WTC11 (cell line): Measurements from ENCODE around the gene ORC3. TPM values are rescaled to one million over a fixed set of nuclear protein-coding genes. Genes with fewer than 3 reads are reported as not detected.

ENCODE experiments used
- ATAC-seq: fragments of 200-7000 bp; cut with Tn5 transposase; 2 replicates; pipeline ENCODE4 v1.10.0; 2021; ENCODE audit warnings: mild to moderate bottlenecking, moderate library complexity
- CTCF ChIA-PET: fragments of 300-600 bp; sonication (Branson Sonifier 250); formaldehyde crosslinking; loops from one replicate; lab custom pipeline; 2021; ENCODE audit warnings: antibody characterized with exemption; lab: Charles Lee
- POLR2A ChIA-PET: fragments of 350-600 bp; sonication (Branson Sonifier 250); formaldehyde crosslinking; loops from one replicate; lab custom pipeline; 2021; ENCODE audit warnings: antibody characterized with exemption; lab: Charles Lee
- DNase-seq: peaks from one replicate; pipeline ENCODE4 v3.0.0; 2021; ENCODE audit warnings: low spot score
- H3K27ac Mint-ChIP-seq: 2 replicates; pipeline ENCODE4 v1.8.0; 2021; ENCODE audit warnings: mixed read lengths
- H3K27me3 Mint-ChIP-seq: 2 replicates; pipeline ENCODE4 v1.8.0; 2021; ENCODE audit warnings: low read depth, mild to moderate bottlenecking, moderate library complexity, mixed read lengths
- H3K36me3 Mint-ChIP-seq: 2 replicates; pipeline ENCODE4 v1.8.0; 2021; ENCODE audit warnings: mixed read lengths
- H3K4me1 Mint-ChIP-seq: 2 replicates; pipeline ENCODE4 v1.8.0; 2022; ENCODE audit warnings: mixed read lengths
- H3K4me3 Mint-ChIP-seq: 2 replicates; pipeline ENCODE4 v1.8.0; 2021; ENCODE audit warnings: mild to moderate bottlenecking, moderate library complexity, mixed read lengths
- H3K9me3 Mint-ChIP-seq: 2 replicates; pipeline ENCODE4 v1.8.0; 2021; ENCODE audit warnings: mixed read lengths
- ETV6 ChIP-seq: sonication (generic); formaldehyde crosslinking; IDR thresholded peaks from 2 replicates; pipeline ENCODE4 v1.8.1; 2022; ENCODE audit warnings: mild to moderate bottlenecking, missing genetic modification reagents
- FOXK1 ChIP-seq: sonication (generic); formaldehyde crosslinking; IDR thresholded peaks from 2 replicates; pipeline ENCODE4 v1.8.0; 2022; ENCODE audit warnings: mild to moderate bottlenecking, moderate library complexity, missing genetic modification reagents
- GABPB1 ChIP-seq: sonication (generic); formaldehyde crosslinking; IDR thresholded peaks from 2 replicates; pipeline ENCODE4 v1.8.1; 2023; ENCODE audit warnings: mild to moderate bottlenecking, missing genetic modification reagents
- KAT7 ChIP-seq: sonication (generic); formaldehyde crosslinking; IDR thresholded peaks from 2 replicates; pipeline ENCODE4 v1.8.1; 2023; ENCODE audit warnings: missing genetic modification reagents, mild to moderate bottlenecking, borderline replicate concordance
- MYBL2 ChIP-seq: sonication (generic); formaldehyde crosslinking; IDR thresholded peaks from 2 replicates; pipeline ENCODE4 v1.8.1; 2023; ENCODE audit warnings: mild to moderate bottlenecking, moderate library complexity, missing genetic modification reagents
- NFATC4 ChIP-seq: fragments of 250-450 bp; sonication (Bioruptor Pico); IDR thresholded peaks from 2 replicates; pipeline ENCODE4 v1.9.0; 2021; ENCODE audit warnings: mild to moderate bottlenecking
- RORB ChIP-seq: fragments of 250-450 bp; sonication (Bioruptor Pico); IDR thresholded peaks from 2 replicates; pipeline ENCODE4 v1.9.0; 2021; ENCODE audit warnings: mild to moderate bottlenecking
- SMAD4 ChIP-seq: sonication (generic); formaldehyde crosslinking; IDR thresholded peaks from 2 replicates; pipeline ENCODE4 v1.8.0; 2022; ENCODE audit warnings: mild to moderate bottlenecking, missing genetic modification reagents
- SP1 ChIP-seq: sonication (generic); formaldehyde crosslinking; conservative IDR thresholded peaks from 2 replicates; pipeline ENCODE4 v1.8.1; 2022; ENCODE audit warnings: missing genetic modification reagents
- TEAD1 ChIP-seq: sonication (generic); formaldehyde crosslinking; IDR thresholded peaks from 2 replicates; pipeline ENCODE4 v1.8.0; 2022; ENCODE audit warnings: mild to moderate bottlenecking, missing genetic modification reagents
- TEAD4 ChIP-seq: sonication (generic); formaldehyde crosslinking; IDR thresholded peaks from 2 replicates; pipeline ENCODE4 v1.8.0; 2022; ENCODE audit warnings: mild to moderate bottlenecking, missing genetic modification reagents
- TP53 ChIP-seq: sonication (generic); formaldehyde crosslinking; IDR thresholded peaks from 2 replicates; pipeline ENCODE4 v1.8.1; 2023; ENCODE audit warnings: mild to moderate bottlenecking, missing genetic modification reagents
- ZNF423 ChIP-seq: fragments of 250-450 bp; sonication (Bioruptor Pico); IDR thresholded peaks from 2 replicates; pipeline ENCODE4 v2.1.2; 2022; ENCODE audit warnings: mild to moderate bottlenecking, moderate library complexity
- total RNA-seq: library from RNA; stranded (reverse); gene quantifications from 3 replicates; pipeline ENCODE4 v1.2.3, GENCODE V29; 2021
- TF ChIP-seq, protein P1 (sequence below): sonication (generic); formaldehyde crosslinking; IDR thresholded peaks from 2 replicates; pipeline ENCODE4 v1.8.0; 2022; ENCODE audit warnings: mild to moderate bottlenecking, missing genetic modification reagents
- TF ChIP-seq, protein P2 (sequence below): sonication (generic); formaldehyde crosslinking; IDR thresholded peaks from 2 replicates; pipeline ENCODE4 v1.8.0; 2022; ENCODE audit warnings: mild to moderate bottlenecking, missing genetic modification reagents
- TF ChIP-seq, protein P3 (sequence below): sonication (generic); formaldehyde crosslinking; IDR thresholded peaks from 2 replicates; pipeline ENCODE4 v1.8.1; 2022; ENCODE audit warnings: mild to moderate bottlenecking, missing genetic modification reagents, moderate library complexity, borderline replicate concordance
- TF ChIP-seq, protein P4 (sequence below): fragments of 250-450 bp; sonication (Bioruptor Pico); IDR thresholded peaks from 2 replicates; pipeline ENCODE4 v1.9.0; 2021; ENCODE audit warnings: moderate library complexity, mild to moderate bottlenecking, inconsistent platforms, borderline replicate concordance
- TF ChIP-seq, protein P5 (sequence below): sonication (generic); formaldehyde crosslinking; IDR thresholded peaks from 2 replicates; pipeline ENCODE4 v1.8.1; 2022; ENCODE audit warnings: low read depth, mild to moderate bottlenecking, moderate library complexity, missing genetic modification reagents, borderline replicate concordance
- TF ChIP-seq, protein P6 (sequence below): sonication (generic); formaldehyde crosslinking; IDR thresholded peaks from 2 replicates; pipeline ENCODE4 v1.8.1; 2023; ENCODE audit warnings: mild to moderate bottlenecking, missing genetic modification reagents, borderline replicate concordance
- TF ChIP-seq, protein P7 (sequence below): sonication (generic); formaldehyde crosslinking; IDR thresholded peaks from 2 replicates; pipeline ENCODE4 v1.8.0; 2022; ENCODE audit warnings: mild to moderate bottlenecking, missing genetic modification reagents
- TF ChIP-seq, protein P8 (sequence below): sonication (generic); formaldehyde crosslinking; IDR thresholded peaks from 2 replicates; pipeline ENCODE4 v1.8.1; 2022; ENCODE audit warnings: missing genetic modification reagents, borderline replicate concordance

The ORC3 gene
- total RNA-seq, 1 experiment from 2014 or later: 50.7 TPM

DNA sequence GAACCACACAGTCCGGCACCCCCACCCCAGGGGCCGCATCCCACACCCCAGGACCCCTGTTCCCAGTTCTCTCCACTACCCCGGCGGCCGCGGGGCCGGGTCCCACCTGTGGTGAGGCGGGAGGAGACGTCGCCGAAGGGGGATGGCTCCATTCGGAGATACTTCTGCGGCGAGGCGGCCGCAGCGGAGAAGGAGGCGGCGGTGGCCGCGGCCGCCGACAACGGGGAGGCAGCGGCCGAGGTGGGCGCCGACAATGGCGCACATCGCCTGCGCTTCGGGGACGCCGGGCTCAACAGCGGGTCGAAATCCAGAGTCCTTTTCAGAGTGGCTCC is 111.4 kb downstream of the ORC3 start:
- Mint-ChIP-seq H3K4me1 (peaks cover 18% of the 10 kb centered on the region), H3K9me3 (no peaks in the 10 kb centered on the region), H3K27me3 (no peaks in the 10 kb centered on the region), H3K36me3 (peaks cover 24% of the 10 kb centered on the region), H3K4me3 (peak overlapping the region; percentile 98), H3K27ac (peak overlapping the region; percentile 95)
- TF ChIP-seq, protein P1, sequence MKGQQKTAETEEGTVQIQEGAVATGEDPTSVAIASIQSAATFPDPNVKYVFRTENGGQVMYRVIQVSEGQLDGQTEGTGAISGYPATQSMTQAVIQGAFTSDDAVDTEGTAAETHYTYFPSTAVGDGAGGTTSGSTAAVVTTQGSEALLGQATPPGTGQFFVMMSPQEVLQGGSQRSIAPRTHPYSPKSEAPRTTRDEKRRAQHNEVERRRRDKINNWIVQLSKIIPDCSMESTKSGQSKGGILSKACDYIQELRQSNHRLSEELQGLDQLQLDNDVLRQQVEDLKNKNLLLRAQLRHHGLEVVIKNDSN (CRISPR knock-in tag): no peak
- TF ChIP-seq ZNF423: 0 out of 2 replicates have a peak, but pooled peaks have one; percentile 5
- ChIA-PET CTCF (no interaction called here), POLR2A (interaction anchor here (1.4 kb wide), 1 partner anchor 16 kb away, joined by 3 read pairs; no protein-coding TSS in a partner anchor)
- DNase-seq: no peak
- no peak for ATAC-seq

DNA sequence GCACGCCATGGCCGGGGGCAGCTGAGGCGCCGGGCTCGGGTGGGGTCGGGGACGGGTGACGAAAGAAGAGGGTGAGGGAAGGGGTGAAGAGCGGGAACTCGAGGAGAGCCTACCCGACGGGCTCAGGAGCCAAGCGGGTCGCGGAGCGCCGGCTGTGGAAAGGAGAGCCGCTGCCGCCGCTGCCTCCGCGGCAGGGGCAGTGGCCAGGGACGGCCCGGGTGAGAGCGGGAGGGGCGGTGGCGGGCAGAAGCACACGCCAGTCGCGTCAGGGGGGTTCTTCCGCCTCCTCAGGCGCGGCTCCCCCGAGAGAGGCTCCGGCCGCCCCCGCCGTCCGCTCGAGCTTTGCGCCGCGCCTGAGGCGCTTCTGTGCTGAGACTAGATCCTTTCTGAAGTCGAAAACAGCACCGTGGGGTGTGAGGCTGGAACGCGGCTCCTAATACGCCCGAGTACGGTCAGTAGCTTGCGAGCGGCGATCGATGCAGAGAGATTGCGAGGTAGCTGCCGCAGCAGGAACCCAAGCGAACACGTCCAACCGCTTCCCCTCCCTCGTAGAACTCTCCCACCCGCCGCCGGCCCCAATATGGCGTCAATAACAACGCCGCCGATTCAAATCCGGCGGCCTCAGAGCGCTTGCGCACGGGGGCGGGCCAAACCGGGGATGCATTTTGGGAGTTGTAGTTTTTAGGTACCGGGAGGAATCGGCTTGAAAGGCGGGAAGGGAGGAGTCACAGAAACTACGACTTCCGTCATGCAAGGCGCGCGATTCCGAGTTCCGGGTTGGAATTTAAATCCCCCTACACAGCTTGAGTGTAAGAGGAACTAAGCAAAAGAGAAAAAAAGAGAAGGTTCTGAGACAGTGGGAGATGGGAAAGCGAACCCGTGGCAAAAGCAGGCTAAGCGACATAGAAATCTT is 112.0 kb downstream of the ORC3 start, which contains the start of gene AKIRIN2:
TSS of gene AKIRIN2 (minus strand) at position 558 of the 913 bp plus-strand sequence. CDS start at position 9, 549 bp downstream.
- DNase-seq (peak; percentile 96), ATAC-seq (peak; percentile 91)
- H3K36me3 Mint-ChIP-seq: peaks cover 24% of the 10 kb centered on the region
- H3K9me3 Mint-ChIP-seq: no peaks in the 10 kb centered on the region
- H3K4me1 Mint-ChIP-seq: peaks cover 16% of the 10 kb centered on the region
- POLR2A ChIA-PET: interaction anchor here (0.6 to 1.4 kb wide), 3 partner anchors 12 to 55 kb away, joined by 3 read pairs; no protein-coding TSS in a partner anchor
- peak within 1 kb of the TSS; percentile 99 for H3K27ac Mint-ChIP-seq
- H3K4me3 Mint-ChIP-seq: peak within 1 kb of the TSS; percentile 98
- CTCF ChIA-PET: no interaction called here
- no peaks in the 10 kb centered on the region for H3K27me3 Mint-ChIP-seq
- TF ChIP-seq KAT7: peak; percentile 49; the same call in 1 of the 2 replicates
- peak; percentile 80; the same call in 1 of the 2 replicates for TF ChIP-seq FOXK1 (CRISPR knock-in tag)
- peak; percentile 71; the same call in 1 of the 2 replicates for TF ChIP-seq RORB (CRISPR knock-in tag)
- 0 out of 2 replicates have a peak, but pooled peaks have one; percentile 14 for TF ChIP-seq TP53 (CRISPR knock-in tag)
- TF ChIP-seq, protein P2, sequence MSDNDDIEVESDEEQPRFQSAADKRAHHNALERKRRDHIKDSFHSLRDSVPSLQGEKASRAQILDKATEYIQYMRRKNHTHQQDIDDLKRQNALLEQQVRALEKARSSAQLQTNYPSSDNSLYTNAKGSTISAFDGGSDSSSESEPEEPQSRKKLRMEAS (CRISPR knock-in tag): peak; percentile 35
- TF ChIP-seq, protein P3, sequence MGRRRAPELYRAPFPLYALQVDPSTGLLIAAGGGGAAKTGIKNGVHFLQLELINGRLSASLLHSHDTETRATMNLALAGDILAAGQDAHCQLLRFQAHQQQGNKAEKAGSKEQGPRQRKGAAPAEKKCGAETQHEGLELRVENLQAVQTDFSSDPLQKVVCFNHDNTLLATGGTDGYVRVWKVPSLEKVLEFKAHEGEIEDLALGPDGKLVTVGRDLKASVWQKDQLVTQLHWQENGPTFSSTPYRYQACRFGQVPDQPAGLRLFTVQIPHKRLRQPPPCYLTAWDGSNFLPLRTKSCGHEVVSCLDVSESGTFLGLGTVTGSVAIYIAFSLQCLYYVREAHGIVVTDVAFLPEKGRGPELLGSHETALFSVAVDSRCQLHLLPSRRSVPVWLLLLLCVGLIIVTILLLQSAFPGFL (CRISPR knock-in tag): peak; percentile 74; the same call in 1 of the 2 replicates
- TF ChIP-seq TEAD4 (CRISPR knock-in tag): no peak
- TF ChIP-seq SP1 (CRISPR knock-in tag): peak; percentile 92
- TF ChIP-seq, protein P4, sequence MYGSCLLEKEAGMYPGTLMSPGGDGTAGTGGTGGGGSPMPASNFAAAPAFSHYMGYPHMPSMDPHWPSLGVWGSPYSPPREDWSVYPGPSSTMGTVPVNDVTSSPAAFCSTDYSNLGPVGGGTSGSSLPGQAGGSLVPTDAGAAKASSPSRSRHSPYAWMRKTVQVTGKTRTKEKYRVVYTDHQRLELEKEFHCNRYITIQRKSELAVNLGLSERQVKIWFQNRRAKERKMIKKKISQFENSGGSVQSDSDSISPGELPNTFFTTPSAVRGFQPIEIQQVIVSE (CRISPR knock-in tag): no peak; the same call in 1 of the 2 replicates
- peak; percentile 47; the same call in 1 of the 2 replicates for TF ChIP-seq TEAD1 (CRISPR knock-in tag)
- TF ChIP-seq, protein P5, sequence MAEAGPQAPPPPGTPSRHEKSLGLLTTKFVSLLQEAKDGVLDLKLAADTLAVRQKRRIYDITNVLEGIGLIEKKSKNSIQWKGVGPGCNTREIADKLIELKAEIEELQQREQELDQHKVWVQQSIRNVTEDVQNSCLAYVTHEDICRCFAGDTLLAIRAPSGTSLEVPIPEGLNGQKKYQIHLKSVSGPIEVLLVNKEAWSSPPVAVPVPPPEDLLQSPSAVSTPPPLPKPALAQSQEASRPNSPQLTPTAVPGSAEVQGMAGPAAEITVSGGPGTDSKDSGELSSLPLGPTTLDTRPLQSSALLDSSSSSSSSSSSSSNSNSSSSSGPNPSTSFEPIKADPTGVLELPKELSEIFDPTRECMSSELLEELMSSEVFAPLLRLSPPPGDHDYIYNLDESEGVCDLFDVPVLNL (CRISPR knock-in tag): no peak
- TF ChIP-seq NFATC4 (CRISPR knock-in tag): no peak
- TF ChIP-seq, protein P6, sequence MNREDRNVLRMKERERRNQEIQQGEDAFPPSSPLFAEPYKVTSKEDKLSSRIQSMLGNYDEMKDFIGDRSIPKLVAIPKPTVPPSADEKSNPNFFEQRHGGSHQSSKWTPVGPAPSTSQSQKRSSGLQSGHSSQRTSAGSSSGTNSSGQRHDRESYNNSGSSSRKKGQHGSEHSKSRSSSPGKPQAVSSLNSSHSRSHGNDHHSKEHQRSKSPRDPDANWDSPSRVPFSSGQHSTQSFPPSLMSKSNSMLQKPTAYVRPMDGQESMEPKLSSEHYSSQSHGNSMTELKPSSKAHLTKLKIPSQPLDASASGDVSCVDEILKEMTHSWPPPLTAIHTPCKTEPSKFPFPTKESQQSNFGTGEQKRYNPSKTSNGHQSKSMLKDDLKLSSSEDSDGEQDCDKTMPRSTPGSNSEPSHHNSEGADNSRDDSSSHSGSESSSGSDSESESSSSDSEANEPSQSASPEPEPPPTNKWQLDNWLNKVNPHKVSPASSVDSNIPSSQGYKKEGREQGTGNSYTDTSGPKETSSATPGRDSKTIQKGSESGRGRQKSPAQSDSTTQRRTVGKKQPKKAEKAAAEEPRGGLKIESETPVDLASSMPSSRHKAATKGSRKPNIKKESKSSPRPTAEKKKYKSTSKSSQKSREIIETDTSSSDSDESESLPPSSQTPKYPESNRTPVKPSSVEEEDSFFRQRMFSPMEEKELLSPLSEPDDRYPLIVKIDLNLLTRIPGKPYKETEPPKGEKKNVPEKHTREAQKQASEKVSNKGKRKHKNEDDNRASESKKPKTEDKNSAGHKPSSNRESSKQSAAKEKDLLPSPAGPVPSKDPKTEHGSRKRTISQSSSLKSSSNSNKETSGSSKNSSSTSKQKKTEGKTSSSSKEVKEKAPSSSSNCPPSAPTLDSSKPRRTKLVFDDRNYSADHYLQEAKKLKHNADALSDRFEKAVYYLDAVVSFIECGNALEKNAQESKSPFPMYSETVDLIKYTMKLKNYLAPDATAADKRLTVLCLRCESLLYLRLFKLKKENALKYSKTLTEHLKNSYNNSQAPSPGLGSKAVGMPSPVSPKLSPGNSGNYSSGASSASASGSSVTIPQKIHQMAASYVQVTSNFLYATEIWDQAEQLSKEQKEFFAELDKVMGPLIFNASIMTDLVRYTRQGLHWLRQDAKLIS (CRISPR knock-in tag): peak; percentile 37; the same call in 1 of the 2 replicates
- peak; percentile 96 for TF ChIP-seq MYBL2 (CRISPR knock-in tag)
- 0 out of 2 replicates have a peak, but pooled peaks have one; percentile 40 for TF ChIP-seq GABPB1 (CRISPR knock-in tag)
- TF ChIP-seq SMAD4 (CRISPR knock-in tag): 0 out of 2 replicates have a peak, but pooled peaks have one; percentile 34
- TF ChIP-seq, protein P7, sequence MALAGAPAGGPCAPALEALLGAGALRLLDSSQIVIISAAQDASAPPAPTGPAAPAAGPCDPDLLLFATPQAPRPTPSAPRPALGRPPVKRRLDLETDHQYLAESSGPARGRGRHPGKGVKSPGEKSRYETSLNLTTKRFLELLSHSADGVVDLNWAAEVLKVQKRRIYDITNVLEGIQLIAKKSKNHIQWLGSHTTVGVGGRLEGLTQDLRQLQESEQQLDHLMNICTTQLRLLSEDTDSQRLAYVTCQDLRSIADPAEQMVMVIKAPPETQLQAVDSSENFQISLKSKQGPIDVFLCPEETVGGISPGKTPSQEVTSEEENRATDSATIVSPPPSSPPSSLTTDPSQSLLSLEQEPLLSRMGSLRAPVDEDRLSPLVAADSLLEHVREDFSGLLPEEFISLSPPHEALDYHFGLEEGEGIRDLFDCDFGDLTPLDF (CRISPR knock-in tag): no peak
- TF ChIP-seq, protein P8, sequence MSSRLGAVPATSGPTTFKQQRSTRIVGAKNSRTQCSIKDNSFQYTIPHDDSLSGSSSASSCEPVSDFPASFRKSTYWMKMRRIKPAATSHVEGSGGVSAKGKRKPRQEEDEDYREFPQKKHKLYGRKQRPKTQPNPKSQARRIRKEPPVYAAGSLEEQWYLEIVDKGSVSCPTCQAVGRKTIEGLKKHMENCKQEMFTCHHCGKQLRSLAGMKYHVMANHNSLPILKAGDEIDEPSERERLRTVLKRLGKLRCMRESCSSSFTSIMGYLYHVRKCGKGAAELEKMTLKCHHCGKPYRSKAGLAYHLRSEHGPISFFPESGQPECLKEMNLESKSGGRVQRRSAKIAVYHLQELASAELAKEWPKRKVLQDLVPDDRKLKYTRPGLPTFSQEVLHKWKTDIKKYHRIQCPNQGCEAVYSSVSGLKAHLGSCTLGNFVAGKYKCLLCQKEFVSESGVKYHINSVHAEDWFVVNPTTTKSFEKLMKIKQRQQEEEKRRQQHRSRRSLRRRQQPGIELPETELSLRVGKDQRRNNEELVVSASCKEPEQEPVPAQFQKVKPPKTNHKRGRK (CRISPR knock-in tag): no peak
- TF ChIP-seq ETV6: no peak
- TF ChIP-seq, protein P1 (CRISPR knock-in tag): 0 out of 2 replicates have a peak, but pooled peaks have one; percentile 16
